K562 treated with DMSO at 1 percent for 48 hours (cell line): Measurements from ENCODE around the gene ZBTB16. TPM values are rescaled to one million over a fixed set of nuclear protein-coding genes. Genes with fewer than 3 reads are reported as not detected.

Experiments
- total RNA-seq: library from RNA; unstranded; fragments of 300-600 nt; gene quantifications from 2 replicates; pipeline ENCODE4 v1.2.3, GENCODE V29; 2022; ENCODE audit warnings: low replicate concordance; ENCODE audit errors: extremely low read depth

The ZBTB16 gene, protein sequence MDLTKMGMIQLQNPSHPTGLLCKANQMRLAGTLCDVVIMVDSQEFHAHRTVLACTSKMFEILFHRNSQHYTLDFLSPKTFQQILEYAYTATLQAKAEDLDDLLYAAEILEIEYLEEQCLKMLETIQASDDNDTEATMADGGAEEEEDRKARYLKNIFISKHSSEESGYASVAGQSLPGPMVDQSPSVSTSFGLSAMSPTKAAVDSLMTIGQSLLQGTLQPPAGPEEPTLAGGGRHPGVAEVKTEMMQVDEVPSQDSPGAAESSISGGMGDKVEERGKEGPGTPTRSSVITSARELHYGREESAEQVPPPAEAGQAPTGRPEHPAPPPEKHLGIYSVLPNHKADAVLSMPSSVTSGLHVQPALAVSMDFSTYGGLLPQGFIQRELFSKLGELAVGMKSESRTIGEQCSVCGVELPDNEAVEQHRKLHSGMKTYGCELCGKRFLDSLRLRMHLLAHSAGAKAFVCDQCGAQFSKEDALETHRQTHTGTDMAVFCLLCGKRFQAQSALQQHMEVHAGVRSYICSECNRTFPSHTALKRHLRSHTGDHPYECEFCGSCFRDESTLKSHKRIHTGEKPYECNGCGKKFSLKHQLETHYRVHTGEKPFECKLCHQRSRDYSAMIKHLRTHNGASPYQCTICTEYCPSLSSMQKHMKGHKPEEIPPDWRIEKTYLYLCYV
- total RNA-seq: not detected in 2 replicates

DNA sequence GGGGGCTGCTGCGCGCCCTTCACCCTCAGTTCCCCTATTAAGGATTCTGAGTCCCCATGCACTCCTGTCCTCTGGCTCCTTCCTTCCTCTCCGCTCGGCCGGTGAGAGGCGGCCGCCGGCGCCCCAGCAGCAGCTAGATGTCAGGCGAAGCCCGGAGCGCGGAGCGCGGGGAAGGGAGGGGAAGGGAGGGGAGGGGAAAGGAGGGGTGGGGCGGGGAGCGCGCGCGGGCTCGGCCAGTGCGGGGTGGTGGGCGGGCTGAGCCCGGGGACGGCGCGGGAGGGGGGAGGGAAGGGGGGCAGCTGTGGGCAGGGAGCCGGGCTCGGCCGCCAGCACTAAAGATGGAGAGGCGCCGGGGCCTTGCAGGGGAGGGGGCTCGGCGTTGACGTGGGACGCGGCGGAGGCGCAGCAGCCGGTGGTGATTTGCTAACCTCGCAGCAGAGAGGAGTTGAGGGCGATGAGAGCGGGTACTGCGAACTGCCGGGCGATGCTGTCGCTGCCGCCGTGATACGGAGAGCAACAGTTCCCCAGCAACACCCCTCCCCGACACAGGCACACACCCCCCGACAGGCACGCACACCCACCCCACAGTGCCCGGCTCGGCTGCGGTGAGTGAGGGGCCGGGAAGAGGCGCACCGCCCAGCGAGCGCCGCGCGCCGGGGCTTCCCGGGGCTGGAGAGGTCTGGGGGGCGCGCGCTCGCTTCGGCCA, at the start of gene ZBTB16:
Gene ZBTB16 (plus strand): TSS at position 434 of the 706 bp plus-strand sequence. CDS start 3,590 bp downstream, outside the sequence.

DNA sequence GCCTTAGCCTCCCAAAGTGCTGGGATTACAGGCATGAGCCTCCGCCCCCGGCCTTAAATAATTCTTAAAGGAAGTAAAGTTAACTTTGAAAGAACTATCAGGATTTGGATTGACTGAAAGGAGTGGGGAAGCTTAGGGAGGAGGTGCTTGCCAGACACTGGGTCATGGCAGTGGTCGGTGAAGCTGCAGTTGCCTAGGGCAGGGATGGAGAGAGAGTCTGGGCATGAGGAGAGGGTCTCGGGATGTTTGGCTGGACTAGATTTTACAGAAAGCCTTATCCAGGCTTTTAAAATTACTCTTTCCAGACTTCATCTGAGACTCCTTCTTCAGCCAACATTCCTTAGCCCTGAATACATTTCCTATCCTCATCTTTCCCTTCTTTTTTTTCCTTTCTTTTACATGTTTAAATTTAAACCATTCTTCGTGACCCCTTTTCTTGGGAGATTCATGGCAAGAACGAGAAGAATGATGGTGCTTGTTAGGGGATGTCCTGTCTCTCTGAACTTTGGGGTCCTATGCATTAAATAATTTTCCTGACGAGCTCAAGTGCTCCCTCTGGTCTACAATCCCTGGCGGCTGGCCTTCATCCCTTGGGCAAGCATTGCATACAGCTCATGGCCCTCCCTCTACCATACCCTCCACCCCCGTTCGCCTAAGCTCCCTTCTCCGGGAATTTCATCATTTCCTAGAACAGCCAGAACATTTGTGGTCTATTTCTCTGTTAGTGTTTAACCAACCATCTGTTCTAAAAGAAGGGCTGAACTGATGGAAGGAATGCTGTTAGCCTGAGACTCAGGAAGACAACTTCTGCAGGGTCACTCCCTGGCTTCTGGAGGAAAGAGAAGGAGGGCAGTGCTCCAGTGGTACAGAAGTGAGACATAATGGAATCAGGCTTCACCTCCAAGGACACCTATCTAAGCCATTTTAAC, 236.4 kb downstream of the ZBTB16 start, which contains the start of gene NNMT:
Gene NNMT (plus strand): TSS at position 724 of the 929 bp plus-strand sequence. CDS start 158 bp downstream, at position 882.

Other genes with a start within 250 kb of the ZBTB16 start
- not detected in 2 replicates for gene USP28, start 184.1 kb upstream of the ZBTB16 start, total RNA-seq
- not detected in 2 replicates for gene HTR3B, start 154.9 kb upstream of the ZBTB16 start, total RNA-seq
- gene HTR3A, start 84.6 kb upstream of the ZBTB16 start, total RNA-seq: not detected in 2 replicates
- not detected in 2 replicates for gene NNMT, start 236.7 kb downstream of the ZBTB16 start, total RNA-seq